H9 (cell line): ENCODE measurements around the gene CA11. TPM values are rescaled to one million over a fixed set of nuclear protein-coding genes. Genes with fewer than 3 reads are reported as not detected.

Experiments used
- DNase-seq: peaks from one replicate; pipeline ENCODE4 v3.0.0-alpha.2; 2017
- H2AFZ ChIP-seq: one replicate; pipeline ENCODE4 v1.6.1; 2013; ENCODE audit warnings: mild to moderate bottlenecking, low read length, control low read depth, moderate library complexity
- H2AK5ac ChIP-seq: 2 replicates; pipeline ENCODE4 v1.6.1; 2013; ENCODE audit warnings: low read length, control low read depth, mixed read lengths; ENCODE audit not compliant: insufficient read length
- H2BK120ac ChIP-seq: one replicate; pipeline ENCODE4 v1.6.1; 2013; ENCODE audit warnings: low read depth, mild to moderate bottlenecking, low read length, control low read depth, inconsistent platforms; ENCODE audit not compliant: poor library complexity, severe bottlenecking
- H2BK12ac ChIP-seq: 2 replicates; pipeline ENCODE4 v1.6.1; 2013; ENCODE audit warnings: low read length, control low read depth, mixed read lengths, low read depth; ENCODE audit not compliant: insufficient read length
- H2BK15ac ChIP-seq: 2 replicates; pipeline ENCODE4 v1.6.1; 2013; ENCODE audit warnings: low read depth, low read length, control low read depth
- H2BK20ac ChIP-seq: one replicate; pipeline ENCODE4 v1.6.1; 2013; ENCODE audit warnings: low read depth, mild to moderate bottlenecking, low read length, control low read depth, inconsistent platforms; ENCODE audit not compliant: poor library complexity, severe bottlenecking
- H2BK5ac ChIP-seq: 2 replicates; pipeline ENCODE4 v1.6.1; 2013; ENCODE audit warnings: low read length, control low read depth, mixed read lengths; ENCODE audit not compliant: insufficient read length
- H3K14ac ChIP-seq: 2 replicates; pipeline ENCODE4 v1.6.1; 2013; ENCODE audit warnings: low read length, control low read depth; ENCODE audit not compliant: insufficient read depth
- H3K18ac ChIP-seq: 2 replicates; pipeline ENCODE4 v1.6.1; 2013; ENCODE audit warnings: low read depth, mild to moderate bottlenecking, mixed read lengths, low read length, control low read depth; ENCODE audit not compliant: insufficient read length
- H3K23ac ChIP-seq: 2 replicates; pipeline ENCODE4 v1.6.1; 2013; ENCODE audit warnings: low read length, control low read depth, mixed read lengths, low read depth; ENCODE audit not compliant: insufficient read length
- H3K23me2 ChIP-seq: 2 replicates; pipeline ENCODE4 v1.6.1; 2013; ENCODE audit warnings: low read depth, mild to moderate bottlenecking, mixed read lengths, low read length, control low read depth; ENCODE audit not compliant: insufficient read length, poor library complexity, severe bottlenecking
- H3K27ac ChIP-seq: 2 replicates; pipeline ENCODE4 v1.5.1; 2013; ENCODE audit warnings: low read length, control low read depth, mixed read lengths, low read depth; ENCODE audit not compliant: insufficient read length
- H3K27me3 ChIP-seq: 2 replicates; pipeline ENCODE4 v1.6.1; 2013; ENCODE audit warnings: low read length, control low read depth, inconsistent platforms; ENCODE audit not compliant: insufficient read depth
- H3K4ac ChIP-seq: 2 replicates; pipeline ENCODE4 v1.6.1; 2013; ENCODE audit warnings: low read depth, mild to moderate bottlenecking, control low read depth, inconsistent platforms, low read length, moderate library complexity
- H3K4me1 ChIP-seq: 2 replicates; pipeline ENCODE4 v1.6.1; 2013; ENCODE audit warnings: low read length, control low read depth, inconsistent platforms; ENCODE audit not compliant: insufficient read depth
- H3K4me2 ChIP-seq: 2 replicates; pipeline ENCODE4 v1.6.1; 2013; ENCODE audit warnings: low read length, control low read depth, mixed read lengths; ENCODE audit not compliant: insufficient read length, insufficient read depth
- H3K56ac ChIP-seq: 2 replicates; pipeline ENCODE4 v1.6.1; 2013; ENCODE audit warnings: low read depth, mild to moderate bottlenecking, mixed read lengths, low read length, control low read depth; ENCODE audit not compliant: insufficient read length
- H3K79me1 ChIP-seq: 2 replicates; pipeline ENCODE4 v1.6.1; 2013; ENCODE audit warnings: low read depth, mild to moderate bottlenecking, moderate library complexity, low read length, control low read depth, inconsistent platforms; ENCODE audit not compliant: insufficient read depth, poor library complexity, severe bottlenecking
- H3K79me2 ChIP-seq: 2 replicates; pipeline ENCODE4 v1.6.1; 2013; ENCODE audit warnings: low read length, control low read depth, inconsistent platforms; ENCODE audit not compliant: insufficient read depth
- H3K9ac ChIP-seq: 2 replicates; pipeline ENCODE4 v1.6.1; 2013; ENCODE audit warnings: low read length, control low read depth, mixed read lengths; ENCODE audit not compliant: insufficient read length; ENCODE audit errors: extremely low read depth
- H3K9me3 ChIP-seq: one replicate; pipeline ENCODE4 v1.6.1; 2013; ENCODE audit warnings: low read depth, low read length, inconsistent platforms; ENCODE audit not compliant: control insufficient read depth
- H3T11ph ChIP-seq: one replicate; pipeline ENCODE4 v1.6.1; 2013; ENCODE audit warnings: mild to moderate bottlenecking, low read length, control low read depth, inconsistent platforms
- H4K20me1 ChIP-seq: one replicate; pipeline ENCODE4 v1.6.1; 2013; ENCODE audit not compliant: control insufficient read depth, insufficient read length, insufficient read depth
- H4K5ac ChIP-seq: 2 replicates; pipeline ENCODE4 v1.6.1; 2013; ENCODE audit warnings: low read depth, mild to moderate bottlenecking, mixed read lengths, low read length, control low read depth; ENCODE audit not compliant: insufficient read length
- H4K8ac ChIP-seq: replicated peaks from 2 replicates; pipeline ENCODE4 v1.6.1; 2013; ENCODE audit warnings: low read length, control low read depth, mixed read lengths, low read depth; ENCODE audit not compliant: insufficient read length
- H4K91ac ChIP-seq: 2 replicates; pipeline ENCODE4 v1.6.1; 2013; ENCODE audit warnings: low read depth, mild to moderate bottlenecking, moderate library complexity, mixed read lengths, low read length, control low read depth; ENCODE audit not compliant: insufficient read length
- H3K27ac Mint-ChIP-seq, 3 experiments: 2 replicates in 2 of 3; 3 replicates in 1 of 3; pipeline ENCODE4 v1.8.0; 2020 to 2021; ENCODE audit warnings: mixed read lengths in 3 of 3, mild to moderate bottlenecking in 1 of 3, moderate library complexity in 1 of 3
- H3K27me3 Mint-ChIP-seq: 2 replicates; pipeline ENCODE4 v1.8.0; 2021; ENCODE audit warnings: low read depth, mild to moderate bottlenecking, moderate library complexity, mixed read lengths
- H3K36me3 Mint-ChIP-seq, 3 experiments: 2 replicates in 2 of 3; 3 replicates in 1 of 3; pipeline ENCODE4 v1.8.0; 2020 to 2021; ENCODE audit warnings: low read depth in 3 of 3, mixed read lengths in 3 of 3; ENCODE audit not compliant: insufficient read depth in 1 of 3
- H3K4me1 Mint-ChIP-seq, 2 experiments: 2 replicates each; pipeline ENCODE4 v1.8.0; 2020; ENCODE audit warnings: mixed read lengths in 2 of 2
- H3K4me3 Mint-ChIP-seq, 2 experiments: 2 replicates in 1 of 2; 3 replicates in 1 of 2; pipeline ENCODE4 v1.8.0; 2020 to 2021; ENCODE audit warnings: mild to moderate bottlenecking in 2 of 2, mixed read lengths in 2 of 2, moderate library complexity in 1 of 2
- H3K9me3 Mint-ChIP-seq, 2 experiments: 2 replicates in 1 of 2; 3 replicates in 1 of 2; pipeline ENCODE4 v1.8.0; 2020; ENCODE audit warnings: mild to moderate bottlenecking in 2 of 2, mixed read lengths in 2 of 2, moderate library complexity in 1 of 2
- CTCF ChIP-seq: fragments of 200-600 bp; sonication (generic); conservative IDR thresholded peaks from 3 replicates; pipeline ENCODE4 v1.8.0; 2021; ENCODE audit warnings: antibody characterized with exemption, mild to moderate bottlenecking
- WGBS: extraction: QIAGEN DNeasy Blood & Tissue Kit; methylation state at CpG from one replicate; pipeline ENCODE4 v1.1.7; 2013; ENCODE audit warnings: missing lambda C conversion rate, low lambda C conversion rate, mixed read lengths; ENCODE audit not compliant: insufficient read length; ENCODE audit errors: extremely low coverage; 5-methylcytosine and 5-hydroxymethylcytosine counted together
- total RNA-seq: library from RNA; stranded (reverse); gene quantifications from 2 replicates; pipeline ENCODE4 v1.2.1, GENCODE V29; 2021

Gene CA11
- total RNA-seq, 1 experiment from 2014 or later, result 107 TPM

- Histone ChIP-seq H4K8ac (no peak overlapping the region), H3T11ph (no peak overlapping the region), H3K9ac (no peak overlapping the region), H3K56ac (no peak overlapping the region), H2BK120ac (no peak overlapping the region), H3K23ac (no peak overlapping the region), H3K18ac (no peak overlapping the region), H3K79me2 (no peaks in the 10 kb centered on the region), H3K27me3 (no peaks in the 10 kb centered on the region), H3K9me3 (no peaks in the 10 kb centered on the region), H4K5ac (no peak overlapping the region), H2BK5ac (no peak overlapping the region), H3K4ac (no peak overlapping the region), H2AK5ac (no peak overlapping the region), H3K4me2 (no peak overlapping the region), H3K27ac (no peak overlapping the region), H2AFZ (no peak overlapping the region), H3K23me2 (no peaks in the 10 kb centered on the region), H2BK15ac (no peak overlapping the region), H3K79me1 (no peaks in the 10 kb centered on the region), H3K14ac (no peak overlapping the region), H4K91ac (no peak overlapping the region), H2BK20ac (no peak overlapping the region), H2BK12ac (no peak overlapping the region), H3K4me1 (no peaks in the 10 kb centered on the region), H4K20me1 (no peaks in the 10 kb centered on the region)
- Mint-ChIP-seq H3K36me3 (no peaks in the 10 kb centered on the region; a peak in 1 of 7 replicates), H3K27me3 (peaks cover 1% of the 10 kb centered on the region), H3K9me3 (no peaks in the 10 kb centered on the region), H3K4me1 (peaks cover 0 to 3% of the 10 kb centered on the region in 2 experiments; a peak in 1 of 4 replicates), H3K27ac (no peak overlapping the region), H3K4me3 (no peak overlapping the region)
- WGBS, result no CpG with 5 or more reads among the region's 21 CpGs
- DNase-seq, result no peak
- TF ChIP-seq CTCF, result no peak
These were observed 45.1 kb downstream of the CA11 start for GRCh38 chr19:48600679-48601417.
